ENCODE results near the gene TGFBRAP1.
"Not testable (repeated sequence)": the region's sequence is repeated elsewhere in the genome, so short reads cannot be mapped to it uniquely, and the experiment has no call there.

Gene TGFBRAP1

GRCh38 chr2:105272176-105272575 lies 57.4 kb downstream of the TGFBRAP1 start:
- no peak for DNase-seq (ENCODE audit: low read depth, low spot score)

GRCh38 chr2:105271393-105272045 lies 58.0 kb downstream of the TGFBRAP1 start:
- no peak for DNase-seq (ENCODE audit: low read depth, low spot score)

- no peak for DNase-seq (ENCODE audit: low read depth, low spot score)
These were observed 60.1 kb downstream of the TGFBRAP1 start for GRCh38 chr2:105269426-105269825.

DNA sequence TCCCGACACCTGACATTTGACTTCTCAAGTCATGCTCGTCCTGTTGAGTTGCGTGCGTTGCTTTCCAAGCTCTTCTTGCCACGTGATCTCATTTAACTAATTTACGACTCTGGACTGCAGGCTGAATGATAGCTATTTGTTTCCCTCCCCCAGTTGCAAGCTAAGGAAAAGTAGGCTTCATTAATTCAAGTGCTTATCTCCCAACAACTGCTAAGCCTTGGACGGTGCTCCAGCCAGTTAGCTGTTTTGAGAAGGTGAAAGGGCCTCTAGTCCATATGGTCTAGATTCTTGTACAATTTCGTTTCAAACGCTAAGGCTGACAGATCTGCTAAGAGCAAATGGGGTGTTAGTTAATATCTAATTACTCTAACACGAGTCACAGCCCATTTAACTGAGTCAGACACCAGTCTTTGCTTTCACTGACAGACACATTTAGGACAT lies 66.9 kb downstream of the TGFBRAP1 start:
- DNase-seq (ENCODE audit: low read depth, low spot score) = no peak

- no peak for DNase-seq (ENCODE audit: low read depth, low spot score)
These were observed 68.5 kb downstream of the TGFBRAP1 start for GRCh38 chr2:105261061-105261460.

DNA sequence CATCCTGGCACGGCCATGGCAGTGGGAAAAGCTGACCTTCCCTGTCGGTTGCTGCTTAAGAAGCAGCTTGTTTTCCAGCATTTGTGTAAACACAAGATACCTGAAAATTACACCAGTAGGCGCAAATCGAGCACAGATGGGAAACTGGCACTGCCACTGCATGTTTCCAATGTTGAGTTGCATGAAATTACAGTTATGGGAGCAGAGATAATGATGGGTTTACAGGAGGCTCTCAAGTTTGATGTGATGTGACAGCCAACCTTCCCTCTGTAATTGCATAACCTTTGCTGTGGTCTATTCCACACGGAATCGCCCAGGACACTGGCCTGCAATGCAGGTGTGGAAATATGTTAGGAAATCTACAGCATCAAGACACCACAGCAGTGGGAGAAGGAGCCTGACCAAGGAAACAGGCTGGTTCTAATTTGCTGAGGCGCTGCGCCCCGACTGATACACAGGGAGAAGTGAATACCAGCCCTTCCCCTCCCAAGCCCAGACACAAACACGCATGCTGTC lies 70.6 kb downstream of the TGFBRAP1 start:
- DNase-seq (ENCODE audit: low read depth, low spot score) = no peak

DNA sequence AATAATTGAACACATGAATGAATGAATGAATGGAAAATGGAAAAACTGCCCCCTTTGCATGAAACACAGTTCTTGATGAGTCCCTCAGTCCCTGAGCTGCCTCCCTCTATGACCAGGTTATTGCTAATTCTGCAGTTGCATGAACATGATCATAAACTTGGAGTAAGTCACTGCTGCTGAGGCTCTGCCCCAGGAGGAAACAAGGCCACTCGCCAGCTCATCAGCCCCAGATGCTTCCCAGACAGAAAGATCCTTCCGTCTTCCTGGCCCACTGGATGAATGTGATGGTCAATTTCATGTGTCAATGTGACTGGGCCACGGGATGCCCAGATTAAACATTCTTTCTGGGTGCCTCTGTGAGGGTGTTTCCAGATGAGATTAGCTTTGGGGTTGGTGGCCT lies 71.6 kb downstream of the TGFBRAP1 start:
- no peak for DNase-seq (ENCODE audit: low read depth, low spot score)

GRCh38 chr2:105256431-105257047 lies 73.0 kb downstream of the TGFBRAP1 start:
- DNase-seq (ENCODE audit: low read depth, low spot score) = no peak

DNA sequence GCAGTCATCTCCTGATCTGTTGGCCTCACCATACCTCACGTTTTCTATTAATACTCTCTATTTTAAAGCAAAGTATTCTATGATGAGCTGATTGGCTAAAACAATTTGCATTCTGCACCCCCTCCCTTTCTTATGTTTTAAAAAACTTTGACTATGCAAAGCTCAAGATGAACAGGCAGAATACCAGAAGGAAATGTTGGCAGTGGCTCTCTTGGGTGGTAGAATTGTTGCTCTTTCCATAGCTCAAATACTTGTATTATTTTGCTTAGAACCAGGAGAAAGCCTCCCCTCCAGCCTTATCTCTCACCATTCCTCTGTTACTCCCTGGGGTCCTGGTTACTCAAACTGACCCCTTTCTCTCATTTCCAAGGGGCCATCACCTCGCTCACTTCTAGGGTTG lies 73.6 kb downstream of the TGFBRAP1 start:
- no peak for DNase-seq (ENCODE audit: low read depth, low spot score)

DNA sequence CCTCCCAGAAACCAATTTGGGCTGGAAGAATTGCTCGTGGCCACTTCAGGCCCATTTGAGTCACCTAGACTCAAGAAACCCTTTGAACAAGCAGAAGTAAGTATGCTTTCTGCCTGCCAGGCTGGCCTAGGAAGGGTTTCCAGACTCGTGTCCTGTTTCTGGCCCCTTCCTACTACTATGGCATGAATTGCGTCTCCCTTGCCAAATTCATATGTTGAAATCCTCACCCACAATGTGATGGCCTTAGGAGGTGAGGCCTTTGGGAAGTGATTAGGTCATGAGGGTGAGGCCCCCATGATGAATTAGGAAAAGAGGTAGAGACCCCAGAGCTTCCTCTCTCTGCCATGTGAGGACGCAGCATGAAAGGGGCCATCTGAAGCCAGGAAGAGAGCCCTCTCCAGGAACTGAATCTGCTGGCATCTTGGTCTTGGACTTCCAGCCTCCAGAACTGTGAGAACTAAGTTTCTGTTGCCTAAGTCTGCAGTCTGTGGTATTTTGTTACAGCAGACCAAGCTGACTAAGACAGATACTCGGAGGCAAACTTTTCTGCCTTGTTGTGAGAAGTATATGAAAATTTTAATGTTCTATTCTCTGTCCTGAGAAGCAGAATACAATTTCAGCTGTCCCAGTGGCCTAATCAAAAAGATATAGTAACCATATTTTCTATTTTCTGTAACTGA lies 74.9 kb downstream of the TGFBRAP1 start:
- DNase-seq (ENCODE audit: low read depth, low spot score) = no peak

DNA sequence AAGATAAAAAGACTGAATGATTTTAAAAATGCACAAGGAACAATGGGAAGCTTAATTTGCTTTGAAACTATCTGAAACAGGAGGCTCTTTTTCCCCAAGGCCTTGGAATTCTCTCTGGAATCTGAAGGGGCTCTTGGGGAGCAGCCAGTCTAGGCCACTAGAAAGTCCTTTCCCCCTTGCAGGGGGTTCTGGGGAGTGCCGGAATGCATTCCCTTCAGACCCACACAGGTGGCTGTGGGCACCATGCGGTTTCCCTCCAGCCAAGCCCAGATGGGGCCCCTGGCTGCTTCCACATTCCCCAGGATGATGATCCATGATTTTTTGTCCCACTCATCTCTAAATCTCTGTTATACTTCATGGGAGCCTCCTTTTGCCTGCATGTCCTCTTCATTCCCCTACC lies 77.3 kb downstream of the TGFBRAP1 start:
- no peak for DNase-seq (ENCODE audit: low read depth, low spot score)

DNA sequence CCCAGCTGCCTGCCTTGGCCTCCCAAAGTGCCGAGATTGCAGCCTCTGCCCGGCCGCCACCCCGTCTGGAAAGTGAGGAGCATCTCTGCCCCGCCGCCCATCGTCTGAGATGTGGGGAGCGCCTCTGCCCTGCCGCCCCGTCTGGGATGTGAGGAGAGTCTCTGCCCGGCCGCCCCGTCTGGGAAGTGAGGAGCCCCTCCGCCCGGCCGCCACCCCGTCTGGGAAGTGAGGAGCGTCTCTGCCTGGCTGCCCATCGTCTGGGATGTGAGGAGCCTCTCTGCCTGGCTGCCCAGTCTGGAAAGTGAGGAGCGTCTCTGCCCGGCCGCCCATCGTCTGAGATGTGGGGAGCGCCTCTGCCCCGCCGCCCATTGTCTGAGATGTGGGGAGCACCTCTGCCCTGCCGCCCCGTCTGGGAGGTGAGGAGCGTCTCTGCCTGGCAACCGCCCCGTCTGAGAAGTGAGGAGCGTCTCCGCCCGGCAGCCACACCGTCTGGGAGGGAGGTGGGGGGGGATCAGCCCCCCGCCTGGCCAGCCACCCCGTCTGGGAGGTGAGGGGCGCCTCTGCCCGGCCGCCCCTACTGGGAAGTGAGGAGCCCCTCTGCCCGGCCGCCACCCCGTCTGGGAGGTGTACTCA lies 78.4 kb downstream of the TGFBRAP1 start:
- DNase-seq (ENCODE audit: low read depth, low spot score) = not testable (repeated sequence)

DNA sequence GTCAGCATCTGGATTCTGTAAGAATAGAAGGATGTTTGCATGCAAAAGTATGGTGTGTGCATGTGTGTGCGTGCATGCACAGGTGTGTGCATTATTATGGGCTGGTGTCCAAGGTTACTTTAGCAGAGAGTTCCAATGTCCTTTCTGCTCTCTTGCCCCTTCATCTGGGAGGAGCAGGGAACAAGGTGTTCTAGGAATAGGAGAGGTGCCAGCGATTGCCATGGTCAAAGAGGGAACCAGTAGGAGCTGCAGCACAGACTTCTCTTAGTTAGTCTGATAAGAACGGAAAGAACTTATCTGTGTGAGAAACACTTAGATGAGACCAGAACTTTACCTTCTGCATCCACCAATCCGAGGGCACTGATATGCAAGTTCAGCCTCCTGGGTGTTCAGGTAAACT lies 79.6 kb downstream of the TGFBRAP1 start:
- DNase-seq (ENCODE audit: low read depth, low spot score) = no peak

GRCh38 chr2:105249181-105249580 lies 80.4 kb downstream of the TGFBRAP1 start:
- no peak for DNase-seq (ENCODE audit: low read depth, low spot score)

DNA sequence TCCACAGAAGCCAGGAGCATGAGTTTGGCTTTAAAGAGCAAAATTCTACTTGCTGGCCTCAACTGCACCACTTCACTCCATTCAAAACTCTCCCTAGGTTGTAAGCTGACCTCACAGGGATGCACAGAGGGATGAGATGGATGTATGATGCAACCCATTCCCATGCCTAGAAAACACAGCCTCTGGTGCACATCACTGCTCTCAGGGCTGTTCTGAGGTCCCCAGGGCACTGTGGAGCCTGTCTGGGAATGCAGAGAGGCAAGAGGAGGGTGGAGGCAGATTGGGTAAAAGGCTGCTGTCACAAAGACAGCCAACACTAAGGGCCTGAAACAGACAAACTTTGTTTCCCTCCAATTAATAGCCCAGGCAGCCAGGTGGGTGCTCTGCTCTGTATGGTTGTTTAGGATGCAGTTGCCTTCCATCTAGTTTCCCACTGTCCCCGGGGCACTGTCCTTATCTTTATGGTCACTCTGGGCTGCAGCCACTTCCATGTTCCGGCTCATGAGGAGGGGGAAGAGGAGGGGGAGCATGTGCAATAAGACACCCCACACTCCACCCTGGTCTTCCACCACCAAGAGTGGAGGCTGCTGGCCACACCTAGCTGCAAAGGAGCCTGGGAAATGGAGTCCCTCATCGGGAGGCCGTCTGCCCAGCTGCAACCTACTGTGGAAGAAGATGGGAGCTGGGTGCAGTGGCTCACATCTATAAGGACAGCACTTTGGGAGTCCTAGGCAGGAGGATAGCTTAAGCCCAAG lies 81.0 kb downstream of the TGFBRAP1 start:
- DNase-seq (ENCODE audit: low read depth, low spot score) = no peak

DNA sequence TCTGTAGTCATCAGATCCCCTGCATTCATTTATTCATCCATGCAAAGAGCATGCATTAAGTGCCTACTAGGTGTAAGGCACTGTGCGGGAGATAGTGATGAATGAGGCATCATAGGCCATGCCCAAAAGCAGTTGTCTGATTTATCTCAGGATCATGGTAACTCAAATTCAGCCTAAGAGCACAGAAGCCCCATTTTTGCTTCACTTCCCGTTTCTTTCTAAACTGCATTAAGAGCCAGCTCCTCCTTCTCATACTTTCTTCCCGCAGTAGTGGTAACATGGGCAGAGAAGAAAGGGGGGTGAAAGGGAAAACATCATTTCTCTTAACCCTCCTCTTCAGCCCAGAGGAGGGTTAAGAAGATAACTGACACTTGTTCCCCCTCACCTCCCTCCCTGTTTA lies 85.1 kb downstream of the TGFBRAP1 start:
- DNase-seq (ENCODE audit: low read depth, low spot score) = no peak

GRCh38 chr2:105243961-105244360 lies 85.6 kb downstream of the TGFBRAP1 start:
- DNase-seq (ENCODE audit: low read depth, low spot score) = no peak

- no peak for DNase-seq (ENCODE audit: low read depth, low spot score)
These were observed 87.1 kb downstream of the TGFBRAP1 start for GRCh38 chr2:105242286-105242993.

DNA sequence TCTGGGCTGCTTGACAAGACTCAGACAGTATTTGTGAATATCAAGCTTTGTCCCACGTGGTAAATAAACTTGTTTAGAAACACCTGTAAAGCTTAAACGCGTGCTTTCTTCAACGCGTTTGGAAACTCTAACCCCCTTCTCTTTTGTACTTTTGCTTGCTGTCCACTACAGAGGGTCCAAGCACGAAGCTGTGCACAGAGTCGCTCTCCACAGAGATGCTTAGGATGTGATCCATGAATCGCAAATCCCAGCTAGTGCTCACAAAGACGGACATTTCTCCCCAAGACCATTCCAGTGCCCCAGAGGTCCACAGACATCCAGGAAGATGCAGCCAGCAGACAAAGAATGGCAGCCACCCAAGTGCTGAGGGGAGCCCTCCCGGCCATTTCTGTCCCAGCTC lies 88.1 kb downstream of the TGFBRAP1 start, which contains the start of gene GPR45:
Gene GPR45 (plus strand): TSS at position 301 of the 400 bp plus-strand sequence. CDS start 116 bp downstream, outside the sequence.
- DNase-seq (ENCODE audit: low read depth, low spot score) = no peak

DNA sequence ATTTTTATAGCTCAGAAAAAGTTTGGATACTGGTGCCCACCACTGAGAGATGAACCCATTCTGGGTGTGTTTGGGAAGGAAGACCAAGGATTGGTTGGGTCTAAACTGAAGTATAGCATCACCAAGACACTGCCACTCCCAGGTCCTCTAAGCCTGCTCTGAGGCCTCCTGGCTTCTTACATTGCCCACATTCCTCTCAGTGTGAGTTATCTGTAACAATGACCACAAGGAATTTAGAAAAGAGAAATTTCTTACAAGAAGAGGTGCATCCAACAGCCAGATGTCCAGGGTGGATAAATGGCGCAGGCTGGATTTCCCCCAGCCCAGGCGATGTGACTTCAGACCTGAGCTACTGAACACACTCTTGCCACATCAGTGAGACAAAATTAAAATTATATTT lies 89.6 kb downstream of the TGFBRAP1 start:
- DNase-seq (ENCODE audit: low read depth, low spot score) = no peak

Measured in activated CD4-positive, CD25-positive, alpha-beta regulatory T cell treated with anti-CD3 and anti-CD28 coated beads, Interleukin-2, amount 50 U/mL, for 16 hours (primary cell).